ENCODE results near the gene C16orf96.

C16orf96 gene

GRCh38 chr16:4578961-4579530, 22.9 kb downstream of the C16orf96 start:
- no peak overlapping the region for H3K27ac ChIP-seq (ENCODE audit: low read depth, low read length)
- H3K4me3 ChIP-seq (ENCODE audit: low read depth in 1 of 2, low read length in 2 of 2) = no peak overlapping the region
- H3K4me1 ChIP-seq (ENCODE audit: control insufficient read depth in 1 of 2, insufficient read depth in 2 of 2, low read length in 2 of 2) = no peaks in the 10 kb centered on the region
- no peaks in the 10 kb centered on the region for H3K9me3 ChIP-seq (ENCODE audit: control insufficient read depth in 1 of 2, low read length in 2 of 2)
- H3K27me3 ChIP-seq (ENCODE audit: control insufficient read depth in 1 of 2, insufficient read depth in 2 of 2, low read length in 2 of 2) = no peaks in the 10 kb centered on the region
- no peaks in the 10 kb centered on the region for H3K36me3 ChIP-seq (ENCODE audit: control insufficient read depth in 1 of 2, insufficient read depth in 2 of 2, low read length in 2 of 2)
- no peak overlapping the region for H3K9ac ChIP-seq (ENCODE audit: low read depth in 1 of 2, low read length in 2 of 2)

- no peaks in the 10 kb centered on the region for H3K4me1 ChIP-seq (ENCODE audit: control insufficient read depth in 1 of 2, insufficient read depth in 2 of 2, low read length in 2 of 2)
Observed at GRCh38 chr16:4580250-4580649, 24.1 kb downstream of the C16orf96 start.

GRCh38 chr16:4583906-4584305, 27.8 kb downstream of the C16orf96 start:
- Histone ChIP-seq H3K4me1 (ENCODE audit: control insufficient read depth in 1 of 2, insufficient read depth in 2 of 2, low read length in 2 of 2) (no peaks in the 10 kb centered on the region), H3K4me3 (ENCODE audit: low read depth in 1 of 2, low read length in 2 of 2) (no peak overlapping the region), H3K27ac (ENCODE audit: low read depth, low read length) (no peak overlapping the region), H3K36me3 (ENCODE audit: control insufficient read depth in 1 of 2, insufficient read depth in 2 of 2, low read length in 2 of 2) (no peaks in the 10 kb centered on the region), H3K9ac (ENCODE audit: low read depth in 1 of 2, low read length in 2 of 2) (no peak overlapping the region), H3K27me3 (ENCODE audit: control insufficient read depth in 1 of 2, insufficient read depth in 2 of 2, low read length in 2 of 2) (peaks cover 0 to 10% of the 10 kb centered on the region in 2 donors), H3K9me3 (ENCODE audit: control insufficient read depth in 1 of 2, low read length in 2 of 2) (peaks cover 3 to 5% of the 10 kb centered on the region in 2 donors)

More at GRCh38 chr16:4580250-4580649, 24.1 kb downstream of the C16orf96 start:
- Histone ChIP-seq H3K36me3 (ENCODE audit: control insufficient read depth in 1 of 2, insufficient read depth in 2 of 2, low read length in 2 of 2) (no peaks in the 10 kb centered on the region), H3K27ac (ENCODE audit: low read depth, low read length) (no peak overlapping the region), H3K27me3 (ENCODE audit: control insufficient read depth in 1 of 2, insufficient read depth in 2 of 2, low read length in 2 of 2) (no peaks in the 10 kb centered on the region), H3K4me3 (ENCODE audit: low read depth in 1 of 2, low read length in 2 of 2) (no peak overlapping the region), H3K9me3 (ENCODE audit: control insufficient read depth in 1 of 2, low read length in 2 of 2) (no peaks in the 10 kb centered on the region), H3K9ac (ENCODE audit: low read depth in 1 of 2, low read length in 2 of 2) (no peak overlapping the region)

GRCh38 chr16:4586291-4586690, 30.2 kb downstream of the C16orf96 start:
- no peaks in the 10 kb centered on the region for H3K36me3 ChIP-seq (ENCODE audit: control insufficient read depth in 1 of 2, insufficient read depth in 2 of 2, low read length in 2 of 2)
- H3K4me1 ChIP-seq (ENCODE audit: control insufficient read depth in 1 of 2, insufficient read depth in 2 of 2, low read length in 2 of 2) = no peaks in the 10 kb centered on the region
- no peak overlapping the region for H3K27ac ChIP-seq (ENCODE audit: low read depth, low read length)
- peaks cover 0 to 10% of the 10 kb centered on the region in 2 donors for H3K27me3 ChIP-seq (ENCODE audit: control insufficient read depth in 1 of 2, insufficient read depth in 2 of 2, low read length in 2 of 2)
- H3K9me3 ChIP-seq (ENCODE audit: control insufficient read depth in 1 of 2, low read length in 2 of 2) = peaks cover 3 to 5% of the 10 kb centered on the region in 2 donors
- no peak overlapping the region for H3K4me3 ChIP-seq (ENCODE audit: low read depth in 1 of 2, low read length in 2 of 2)
- H3K9ac ChIP-seq (ENCODE audit: low read depth in 1 of 2, low read length in 2 of 2) = no peak overlapping the region

GRCh38 chr16:4588386-4588785, 32.2 kb downstream of the C16orf96 start:
- peaks cover 0 to 10% of the 10 kb centered on the region in 2 donors for H3K27me3 ChIP-seq (ENCODE audit: control insufficient read depth in 1 of 2, insufficient read depth in 2 of 2, low read length in 2 of 2)

GRCh38 chr16:4588961-4589360, 32.8 kb downstream of the C16orf96 start:
- Histone ChIP-seq H3K4me1 (ENCODE audit: control insufficient read depth in 1 of 2, insufficient read depth in 2 of 2, low read length in 2 of 2) (no peaks in the 10 kb centered on the region), H3K4me3 (ENCODE audit: low read depth in 1 of 2, low read length in 2 of 2) (no peak overlapping the region), H3K9ac (ENCODE audit: low read depth in 1 of 2, low read length in 2 of 2) (no peak overlapping the region), H3K9me3 (ENCODE audit: control insufficient read depth in 1 of 2, low read length in 2 of 2) (peaks cover 3 to 5% of the 10 kb centered on the region in 2 donors), H3K36me3 (ENCODE audit: control insufficient read depth in 1 of 2, insufficient read depth in 2 of 2, low read length in 2 of 2) (no peaks in the 10 kb centered on the region), H3K27me3 (ENCODE audit: control insufficient read depth in 1 of 2, insufficient read depth in 2 of 2, low read length in 2 of 2) (peaks cover 0 to 10% of the 10 kb centered on the region in 2 donors), H3K27ac (ENCODE audit: low read depth, low read length) (no peak overlapping the region)

More at GRCh38 chr16:4588386-4588785, 32.2 kb downstream of the C16orf96 start:
- Histone ChIP-seq H3K9ac (ENCODE audit: low read depth in 1 of 2, low read length in 2 of 2) (no peak overlapping the region), H3K4me1 (ENCODE audit: control insufficient read depth in 1 of 2, insufficient read depth in 2 of 2, low read length in 2 of 2) (no peaks in the 10 kb centered on the region), H3K9me3 (ENCODE audit: control insufficient read depth in 1 of 2, low read length in 2 of 2) (peaks cover 3 to 5% of the 10 kb centered on the region in 2 donors), H3K27ac (ENCODE audit: low read depth, low read length) (no peak overlapping the region), H3K36me3 (ENCODE audit: control insufficient read depth in 1 of 2, insufficient read depth in 2 of 2, low read length in 2 of 2) (no peaks in the 10 kb centered on the region), H3K4me3 (ENCODE audit: low read depth in 1 of 2, low read length in 2 of 2) (no peak overlapping the region)

GRCh38 chr16:4591191-4591590, 35.1 kb downstream of the C16orf96 start:
- no peak overlapping the region for H3K27ac ChIP-seq (ENCODE audit: low read depth, low read length)
- no peak overlapping the region for H3K4me3 ChIP-seq (ENCODE audit: low read depth in 1 of 2, low read length in 2 of 2)
- no peak overlapping the region for H3K9ac ChIP-seq (ENCODE audit: low read depth in 1 of 2, low read length in 2 of 2)
- H3K27me3 ChIP-seq (ENCODE audit: control insufficient read depth in 1 of 2, insufficient read depth in 2 of 2, low read length in 2 of 2) = peaks cover 0 to 9% of the 10 kb centered on the region in 2 donors
- H3K36me3 ChIP-seq (ENCODE audit: control insufficient read depth in 1 of 2, insufficient read depth in 2 of 2, low read length in 2 of 2) = no peaks in the 10 kb centered on the region
- H3K9me3 ChIP-seq (ENCODE audit: control insufficient read depth in 1 of 2, low read length in 2 of 2) = peaks cover 3 to 5% of the 10 kb centered on the region in 2 donors
- no peaks in the 10 kb centered on the region for H3K4me1 ChIP-seq (ENCODE audit: control insufficient read depth in 1 of 2, insufficient read depth in 2 of 2, low read length in 2 of 2)

GRCh38 chr16:4591706-4592470, 35.7 kb downstream of the C16orf96 start:
- Histone ChIP-seq H3K4me3 (ENCODE audit: low read depth in 1 of 2, low read length in 2 of 2) (no peak overlapping the region), H3K27me3 (ENCODE audit: control insufficient read depth in 1 of 2, insufficient read depth in 2 of 2, low read length in 2 of 2) (peaks cover 0 to 3% of the 10 kb centered on the region in 2 donors), H3K9me3 (ENCODE audit: control insufficient read depth in 1 of 2, low read length in 2 of 2) (peaks cover 3 to 5% of the 10 kb centered on the region in 2 donors), H3K36me3 (ENCODE audit: control insufficient read depth in 1 of 2, insufficient read depth in 2 of 2, low read length in 2 of 2) (no peaks in the 10 kb centered on the region), H3K27ac (ENCODE audit: low read depth, low read length) (no peak overlapping the region), H3K4me1 (ENCODE audit: control insufficient read depth in 1 of 2, insufficient read depth in 2 of 2, low read length in 2 of 2) (peaks cover 4% of the 10 kb centered on the region in 2 donors), H3K9ac (ENCODE audit: low read depth in 1 of 2, low read length in 2 of 2) (no peak overlapping the region)

- H3K27ac ChIP-seq (ENCODE audit: low read depth, low read length) = no peak overlapping the region
- H3K36me3 ChIP-seq (ENCODE audit: control insufficient read depth in 1 of 2, insufficient read depth in 2 of 2, low read length in 2 of 2) = no peaks in the 10 kb centered on the region
- no peak overlapping the region for H3K4me3 ChIP-seq (ENCODE audit: low read depth in 1 of 2, low read length in 2 of 2)
- H3K9me3 ChIP-seq (ENCODE audit: control insufficient read depth in 1 of 2, low read length in 2 of 2) = peaks cover 3% of the 10 kb centered on the region in 2 donors
- H3K9ac ChIP-seq (ENCODE audit: low read depth in 1 of 2, low read length in 2 of 2) = no peak overlapping the region
- peaks cover 5 to 10% of the 10 kb centered on the region in 2 donors for H3K4me1 ChIP-seq (ENCODE audit: control insufficient read depth in 1 of 2, insufficient read depth in 2 of 2, low read length in 2 of 2)
- H3K27me3 ChIP-seq (ENCODE audit: control insufficient read depth in 1 of 2, insufficient read depth in 2 of 2, low read length in 2 of 2) = peaks cover 0 to under 1% of the 10 kb centered on the region in 2 donors
Observed at GRCh38 chr16:4593086-4593485, 36.9 kb downstream of the C16orf96 start.
